ENCODE measurements around the gene ONECUT2. TPM values are rescaled to one million over a fixed set of nuclear protein-coding genes. Genes with fewer than 3 reads are reported as not detected.

Gene ONECUT2
- total and polyA plus RNA-seq, 9 of the 15 experiments (the other 6 are each of a cell fraction or from before 2014, with no cell fraction given), result 0.27 to 2.5 (median 0.83) TPM

DNA sequence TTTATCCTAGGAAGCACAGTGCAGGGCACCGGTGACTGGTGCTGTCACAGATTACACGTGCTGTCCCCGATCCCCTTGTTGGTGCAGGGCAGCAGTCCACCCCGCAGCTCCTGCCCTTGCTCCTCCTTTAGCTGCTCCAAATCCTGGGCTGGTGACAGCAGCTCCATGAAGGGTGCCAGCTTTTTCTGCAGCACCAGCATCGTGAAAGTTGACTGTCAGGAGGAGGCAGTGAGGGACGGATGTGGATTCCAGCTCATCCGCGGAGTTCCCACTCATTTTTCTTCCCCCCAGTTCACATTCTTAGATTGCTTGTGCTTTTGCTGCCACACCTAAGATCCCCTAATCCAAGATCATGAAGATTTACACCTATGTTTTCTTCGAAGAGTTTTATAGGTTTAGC, 67.5 kb downstream of the ONECUT2 start:
- FAIRE-seq (no peak), DNase-seq (ENCODE audit: extremely low read depth in 1 of 4, low spot score in 3 of 4) (no peak), ATAC-seq (no peak)
- Histone ChIP-seq H2AFZ (ENCODE audit: low read depth, low read length) (no peak overlapping the region), H3K36me3 (ENCODE audit: control insufficient read depth, insufficient read depth, low read length) (no peaks in the 10 kb centered on the region), H3K27ac (ENCODE audit: extremely low read depth, low read depth, low read length) (no peak overlapping the region), H3K9me1 (ENCODE audit: control insufficient read depth, insufficient read depth, low read length) (no peaks in the 10 kb centered on the region), H3K4me1 (replicated peaks in 1 of 2; ENCODE audit: control insufficient read depth in 2 of 2, insufficient read depth in 2 of 2, low read length in 2 of 2) (no peaks in the 10 kb centered on the region), H3K27me3 (ENCODE audit: control insufficient read depth in 2 of 2, insufficient read depth in 2 of 2, low read length in 2 of 2) (peaks cover 0 to 7% of the 10 kb centered on the region in 2 experiments; a peak in 2 of 5 replicates), H3K79me2 (ENCODE audit: control insufficient read depth, insufficient read depth, low read length) (no peaks in the 10 kb centered on the region), H3K9me3 (replicated peaks; ENCODE audit: control insufficient read depth, insufficient read depth, low read depth, low read length) (no peaks in the 10 kb centered on the region), H3K4me3 (no peak overlapping the region), H3K9ac (ENCODE audit: insufficient read depth in 1 of 2, low read depth in 2 of 2, low read length in 2 of 2) (no peak overlapping the region), H4K20me1 (replicated peaks; ENCODE audit: control insufficient read depth, insufficient read depth, low read length) (no peaks in the 10 kb centered on the region), H3K4me2 (ENCODE audit: insufficient read depth, low read length) (no peak overlapping the region)
- 2% methylated on average over 6 of the region's 9 CpGs for WGBS (ENCODE audit: insufficient coverage, low coverage, missing lambda C conversion rate)
- in situ Hi-C loops (cut with MboI), result no loop called here
- TF ChIP-seq PCBP1 (IDR thresholded peaks at IDR 0.05; ENCODE audit: low read depth, low read length, poor library complexity, severe bottlenecking) (no peak), TCF3 (CRISPR knock-in tag; IDR thresholded peaks at IDR 0.05) (no peak)
- CTCF ChIA-PET (ENCODE audit: low intra/inter-chr PET ratio), result no interaction called here
- intact Hi-C loops (cut with micrococcal nuclease), result no loop called here
- no TSS peak for BruUV-seq (replicated peaks)
- POLR2A ChIA-PET, result no interaction called here

DNA sequence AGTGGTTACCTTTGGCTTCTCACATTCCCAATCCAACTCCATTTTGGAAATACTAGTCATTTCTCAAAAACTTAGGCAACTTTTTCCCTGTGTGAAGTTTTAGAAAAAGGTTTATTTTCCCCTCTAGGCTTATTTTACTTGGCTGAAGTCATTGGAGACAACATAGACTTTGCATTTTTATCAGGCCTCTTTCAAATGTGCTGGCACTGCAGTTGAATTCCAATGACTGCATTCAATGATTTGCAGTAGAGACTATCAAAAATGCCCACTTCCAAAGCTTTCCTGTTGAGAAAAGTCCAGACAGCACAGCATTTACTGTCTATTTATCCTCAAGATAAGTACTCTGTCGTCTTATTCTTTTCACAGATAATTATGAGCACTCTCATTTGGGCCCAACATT, 70.1 kb downstream of the ONECUT2 start:
- Histone ChIP-seq H3K27ac (ENCODE audit: extremely low read depth, low read depth, low read length) (no peak overlapping the region), H3K9me1 (ENCODE audit: control insufficient read depth, insufficient read depth, low read length) (no peaks in the 10 kb centered on the region), H3K36me3 (ENCODE audit: control insufficient read depth, insufficient read depth, low read length) (no peaks in the 10 kb centered on the region), H3K9ac (ENCODE audit: insufficient read depth in 1 of 2, low read depth in 2 of 2, low read length in 2 of 2) (no peak overlapping the region), H2AFZ (ENCODE audit: low read depth, low read length) (no peak overlapping the region), H3K79me2 (ENCODE audit: control insufficient read depth, insufficient read depth, low read length) (no peaks in the 10 kb centered on the region), H3K4me2 (ENCODE audit: insufficient read depth, low read length) (no peak overlapping the region), H3K27me3 (ENCODE audit: control insufficient read depth in 2 of 2, insufficient read depth in 2 of 2, low read length in 2 of 2) (peaks cover 0 to 7% of the 10 kb centered on the region in 2 experiments; a peak in 2 of 5 replicates), H3K4me3 (no peak overlapping the region), H4K20me1 (replicated peaks; ENCODE audit: control insufficient read depth, insufficient read depth, low read length) (no peaks in the 10 kb centered on the region), H3K9me3 (replicated peaks; ENCODE audit: control insufficient read depth, insufficient read depth, low read depth, low read length) (no peaks in the 10 kb centered on the region), H3K4me1 (replicated peaks in 1 of 2; ENCODE audit: control insufficient read depth in 2 of 2, insufficient read depth in 2 of 2, low read length in 2 of 2) (no peaks in the 10 kb centered on the region)
- no TSS peak for BruUV-seq (replicated peaks)
- no peak for ATAC-seq
- in situ Hi-C loops (cut with MboI), result no loop called here
- ChIA-PET POLR2A (no interaction called here), CTCF (ENCODE audit: low intra/inter-chr PET ratio) (no interaction called here)
- intact Hi-C loops (cut with micrococcal nuclease), result no loop called here
- FAIRE-seq, result no peak
- DNase-seq (ENCODE audit: extremely low read depth in 1 of 4, low spot score in 3 of 4), result no peak
- TF ChIP-seq ZNF507 (tag; conservative IDR thresholded peaks at IDR 0.05) (no peak), HLTF (IDR thresholded peaks at IDR 0.05) (no peak), CEBPB (tag; IDR thresholded peaks at IDR 0.05) (no peak), RBM14 (IDR thresholded peaks at IDR 0.05; ENCODE audit: borderline replicate concordance, insufficient read depth, low read depth, low read length) (no peak), ZNF77 (CRISPR knock-in tag; IDR thresholded peaks at IDR 0.05) (no peak)
- TF ChIP-seq, protein P1, sequence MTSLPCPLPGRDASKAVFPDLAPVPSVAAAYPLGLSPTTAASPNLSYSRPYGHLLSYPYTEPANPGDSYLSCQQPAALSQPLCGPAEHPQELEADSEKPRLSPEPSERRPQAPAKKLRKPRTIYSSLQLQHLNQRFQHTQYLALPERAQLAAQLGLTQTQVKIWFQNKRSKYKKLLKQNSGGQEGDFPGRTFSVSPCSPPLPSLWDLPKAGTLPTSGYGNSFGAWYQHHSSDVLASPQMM (CRISPR knock-in tag; IDR thresholded peaks at IDR 0.05), result no peak
- TF ChIP-seq, protein P2, sequence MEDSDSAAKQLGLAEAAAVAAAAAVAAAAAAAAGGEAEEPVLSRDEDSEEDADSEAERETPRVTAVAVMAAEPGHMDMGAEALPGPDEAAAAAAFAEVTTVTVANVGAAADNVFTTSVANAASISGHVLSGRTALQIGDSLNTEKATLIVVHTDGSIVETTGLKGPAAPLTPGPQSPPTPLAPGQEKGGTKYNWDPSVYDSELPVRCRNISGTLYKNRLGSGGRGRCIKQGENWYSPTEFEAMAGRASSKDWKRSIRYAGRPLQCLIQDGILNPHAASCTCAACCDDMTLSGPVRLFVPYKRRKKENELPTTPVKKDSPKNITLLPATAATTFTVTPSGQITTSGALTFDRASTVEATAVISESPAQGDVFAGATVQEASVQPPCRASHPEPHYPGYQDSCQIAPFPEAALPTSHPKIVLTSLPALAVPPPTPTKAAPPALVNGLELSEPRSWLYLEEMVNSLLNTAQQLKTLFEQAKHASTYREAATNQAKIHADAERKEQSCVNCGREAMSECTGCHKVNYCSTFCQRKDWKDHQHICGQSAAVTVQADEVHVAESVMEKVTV (CRISPR knock-in tag; IDR thresholded peaks at IDR 0.05), result no peak
- TF ChIP-seq, protein P3, sequence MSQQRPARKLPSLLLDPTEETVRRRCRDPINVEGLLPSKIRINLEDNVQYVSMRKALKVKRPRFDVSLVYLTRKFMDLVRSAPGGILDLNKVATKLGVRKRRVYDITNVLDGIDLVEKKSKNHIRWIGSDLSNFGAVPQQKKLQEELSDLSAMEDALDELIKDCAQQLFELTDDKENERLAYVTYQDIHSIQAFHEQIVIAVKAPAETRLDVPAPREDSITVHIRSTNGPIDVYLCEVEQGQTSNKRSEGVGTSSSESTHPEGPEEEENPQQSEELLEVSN (IDR thresholded peaks at IDR 0.05; ENCODE audit: borderline replicate concordance in 1 of 2, extremely low read depth in 1 of 2, insufficient read depth in 1 of 2, insufficient read length in 1 of 2, low read depth in 1 of 2, low read length in 1 of 2, poor library complexity in 1 of 2, severe bottlenecking in 1 of 2), result no peak
- WGBS (ENCODE audit: insufficient coverage, low coverage, missing lambda C conversion rate), result 0% methylated on average over 1 of the region's 1 CpG
